Retina (tissue), 1 donor: ENCODE measurements around the gene TBCD.

Experiments used
- DNase-seq: peaks from one replicate; pipeline ENCODE4 v3.0.0-alpha.2; 2016

Gene TBCD

DNA sequence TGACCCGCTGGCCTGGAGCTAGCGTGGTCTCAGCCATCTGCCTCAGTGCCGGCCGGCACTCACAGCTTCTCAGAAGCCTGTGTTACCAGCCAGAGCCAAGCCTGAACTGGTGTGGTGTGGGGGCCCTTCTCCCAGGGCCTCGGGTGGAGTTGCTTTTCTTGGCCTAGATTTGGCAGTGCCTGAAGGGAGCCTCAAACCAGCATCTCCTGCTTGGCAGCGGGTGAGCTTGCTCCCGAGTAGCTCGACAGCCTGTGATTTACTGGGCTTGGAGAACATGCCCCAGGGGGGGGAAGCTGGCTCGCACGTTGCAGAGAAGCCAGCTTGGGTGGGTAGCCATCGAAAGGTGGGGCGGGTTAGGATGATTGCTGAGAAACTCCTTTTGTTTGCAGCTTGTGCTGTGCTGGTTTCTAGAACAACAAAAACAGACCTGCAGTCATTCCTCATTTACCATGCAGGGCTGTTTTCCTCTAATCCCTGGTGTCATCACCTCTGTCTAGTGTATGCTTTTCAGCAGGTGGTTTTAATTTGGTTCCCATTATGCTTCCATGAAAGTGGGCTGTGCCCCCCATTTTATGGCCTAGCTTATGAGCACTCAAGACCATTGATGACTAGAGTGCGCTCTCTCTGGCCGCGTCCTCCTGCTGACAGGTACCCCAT is 42.2 kb downstream of the TBCD start:
- no peak for DNase-seq

GRCh38 chr17:82794781-82795482 is 43.1 kb downstream of the TBCD start:
- DNase-seq: no peak

DNA sequence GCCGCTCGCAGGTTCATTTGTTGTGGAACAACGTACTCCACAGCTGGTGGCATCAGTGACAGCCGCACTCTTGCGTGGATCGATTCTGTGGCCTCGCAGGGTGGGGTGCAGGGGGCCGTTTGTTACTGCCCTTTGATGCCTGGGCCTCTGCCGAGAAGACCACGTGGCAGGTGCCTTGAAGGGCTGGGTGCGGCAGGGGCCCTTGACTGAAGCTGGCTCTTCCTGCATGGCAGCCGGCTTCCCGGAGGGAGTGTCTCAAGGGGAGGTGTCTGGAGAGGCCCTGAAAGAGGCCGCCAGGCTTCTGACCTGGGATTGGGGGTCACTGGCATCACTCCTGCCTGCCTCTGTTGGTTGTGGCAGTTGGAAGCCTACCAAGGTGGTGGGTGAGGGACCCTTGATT is 43.8 kb downstream of the TBCD start:
- no peak for DNase-seq

GRCh38 chr17:82797061-82797460 is 45.2 kb downstream of the TBCD start:
- DNase-seq: no peak

DNA sequence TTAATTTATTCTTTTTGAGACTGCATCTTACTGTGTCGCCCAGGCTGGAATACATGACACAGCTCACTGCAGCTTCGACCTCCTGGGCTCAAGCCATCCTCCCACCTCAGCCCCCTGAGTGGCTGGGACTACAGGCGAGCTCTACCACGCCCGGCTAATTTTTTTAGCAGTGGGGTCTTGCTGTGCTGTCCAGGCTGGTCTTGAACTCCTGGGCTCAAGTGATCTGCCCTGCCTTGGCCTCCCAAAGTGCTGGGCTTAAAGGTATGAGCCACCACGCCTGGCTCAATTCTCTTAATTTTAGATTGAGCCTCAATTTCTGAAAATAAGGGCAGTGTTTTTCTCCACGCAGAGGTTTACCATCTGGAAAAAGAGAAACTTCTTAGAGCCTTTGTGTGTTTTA is 46.9 kb downstream of the TBCD start:
- DNase-seq: no peak

DNA sequence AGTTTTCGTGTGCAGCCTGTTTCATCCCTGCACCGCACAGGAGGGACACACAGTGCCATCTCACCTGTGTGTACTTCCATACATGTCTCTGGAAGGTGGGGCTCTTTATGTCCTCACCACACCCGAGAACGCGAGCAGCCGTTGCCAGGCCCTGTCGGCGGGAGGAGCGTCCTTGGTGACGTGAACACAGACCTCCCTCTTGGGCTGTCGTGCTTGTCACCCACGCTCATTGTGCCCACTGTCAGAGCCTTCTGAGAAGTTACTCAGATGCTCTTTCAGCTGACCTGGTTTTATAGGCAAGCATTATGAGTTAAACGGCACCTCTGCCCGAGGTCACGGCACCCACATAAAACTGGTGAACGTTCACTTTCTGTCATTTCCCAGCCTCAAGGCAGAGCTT is 47.7 kb downstream of the TBCD start:
- no peak for DNase-seq

DNA sequence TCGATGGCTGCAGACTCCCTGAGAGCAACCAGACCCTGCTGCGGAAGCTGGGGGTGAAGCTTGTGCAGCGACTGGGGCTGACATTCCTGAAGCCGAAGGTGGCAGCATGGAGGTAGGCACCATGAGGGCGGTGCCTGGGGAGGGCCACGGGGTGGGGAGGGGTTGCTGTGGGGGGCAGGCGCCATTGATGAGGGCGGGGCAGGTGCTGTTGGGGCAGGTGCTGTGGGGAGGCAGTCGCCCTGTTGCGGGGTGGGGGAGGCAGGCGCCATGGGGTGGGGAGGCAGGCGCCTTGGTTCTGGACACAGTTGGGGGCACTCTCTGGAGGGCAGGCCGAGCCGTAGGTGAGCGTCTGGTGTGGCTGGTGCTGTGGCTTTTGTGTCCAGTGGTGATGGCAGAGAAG is 49.0 kb downstream of the TBCD start:
- no peak for DNase-seq

GRCh38 chr17:82801377-82801970 is 49.6 kb downstream of the TBCD start:
- DNase-seq: no peak

DNA sequence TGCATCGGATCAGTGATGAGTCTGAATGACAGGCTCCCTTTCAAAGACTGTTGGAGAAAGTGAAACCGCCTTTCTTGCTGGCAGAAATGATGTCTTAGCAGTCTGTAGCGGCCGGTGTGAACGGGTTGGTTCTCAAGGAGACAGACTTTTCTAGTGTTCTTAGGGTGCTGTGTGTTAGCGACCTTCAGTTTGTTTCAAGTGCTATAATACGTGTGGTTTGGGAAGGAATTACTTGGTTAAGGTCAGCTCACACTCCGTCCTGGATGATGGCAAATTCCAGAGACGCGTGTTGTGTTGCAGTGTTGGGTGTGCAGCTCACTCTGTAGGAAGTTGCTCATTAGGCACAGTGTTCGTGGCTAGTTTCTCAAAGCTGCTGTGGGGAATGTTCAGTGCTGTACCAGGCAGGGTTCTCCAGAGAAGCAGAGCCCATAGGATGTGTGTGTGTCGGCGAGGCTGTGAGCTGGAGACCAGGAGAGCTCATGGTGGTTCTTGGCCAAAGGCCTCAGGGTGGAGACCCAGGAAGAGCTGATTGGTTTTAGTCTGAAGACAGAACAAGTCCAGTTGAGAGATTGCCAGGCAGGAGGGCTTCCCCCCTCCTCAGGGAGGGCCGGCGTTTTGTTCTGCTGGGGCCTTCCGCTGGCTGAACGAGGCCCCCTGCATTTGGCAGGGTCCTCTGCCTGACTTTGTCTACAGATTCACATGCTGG is 50.4 kb downstream of the TBCD start:
- no peak for DNase-seq

GRCh38 chr17:82803185-82803584 is 51.3 kb downstream of the TBCD start:
- DNase-seq: no peak

DNA sequence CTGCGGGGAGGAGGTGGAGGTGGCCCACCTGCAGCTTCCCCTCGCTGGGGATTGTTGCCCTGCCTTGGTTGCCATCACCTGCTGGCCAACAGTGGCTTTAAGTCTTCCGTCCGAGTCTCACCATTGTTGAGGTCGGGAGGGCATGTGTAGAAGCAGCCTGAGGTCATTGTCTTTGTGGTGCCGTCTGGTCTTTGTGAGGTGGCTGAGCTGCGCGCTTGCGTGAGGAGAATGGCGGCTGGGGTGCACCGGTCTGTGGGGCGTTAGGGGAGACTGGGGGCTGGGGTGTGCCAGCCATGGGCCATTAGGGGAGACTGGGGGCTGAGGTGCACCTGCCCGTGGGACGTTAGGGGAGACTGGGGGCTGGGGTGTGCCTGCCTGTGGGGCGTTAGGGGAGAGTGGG is 51.7 kb downstream of the TBCD start:
- no peak for DNase-seq

GRCh38 chr17:82804442-82805191 is 52.8 kb downstream of the TBCD start:
- no peak for DNase-seq

DNA sequence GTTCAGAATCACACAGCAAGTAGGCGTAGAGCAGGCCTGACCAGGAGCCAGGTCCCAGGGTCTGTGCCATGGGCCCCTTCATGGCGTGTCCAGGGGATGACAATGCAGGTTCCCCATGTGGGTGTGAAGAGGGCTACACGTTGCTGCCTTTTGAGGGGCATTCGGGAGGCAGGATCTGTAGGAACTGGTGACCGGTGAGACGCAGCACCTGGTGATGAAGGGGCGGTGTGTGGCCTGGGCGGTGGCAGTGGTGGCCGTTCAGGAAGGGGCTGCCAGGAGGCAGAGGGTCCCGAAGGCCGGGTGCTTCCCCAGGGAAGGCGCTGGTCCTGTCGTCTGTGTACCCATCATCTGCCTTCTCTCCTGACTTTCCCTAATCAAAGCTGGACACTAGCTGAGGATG is 53.4 kb downstream of the TBCD start:
- DNase-seq: no peak

DNA sequence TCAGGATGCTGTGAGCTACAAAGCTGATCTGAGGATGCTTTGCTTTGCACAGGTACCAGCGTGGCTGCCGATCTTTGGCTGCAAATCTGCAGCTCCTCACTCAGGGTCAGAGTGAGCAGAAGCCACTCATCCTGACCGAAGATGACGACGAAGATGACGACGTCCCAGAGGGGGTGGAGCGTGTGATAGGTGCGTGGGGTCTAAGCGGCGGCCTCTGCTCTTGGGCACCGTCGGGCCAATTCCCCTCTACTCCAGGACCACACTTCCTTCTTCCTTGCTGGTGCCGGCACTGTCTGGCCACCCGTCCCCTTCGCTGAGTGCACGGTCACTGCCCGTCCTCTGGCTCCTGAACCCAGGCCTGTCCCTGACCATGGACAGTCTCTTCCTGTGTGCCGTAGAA is 54.0 kb downstream of the TBCD start:
- DNase-seq: no peak

- no peak for DNase-seq
Measured at GRCh38 chr17:82806645-82807044, 54.8 kb downstream of the TBCD start.

GRCh38 chr17:82807101-82807500 is 55.2 kb downstream of the TBCD start:
- no peak for DNase-seq

GRCh38 chr17:82807562-82807961 is 55.7 kb downstream of the TBCD start:
- no peak for DNase-seq

DNA sequence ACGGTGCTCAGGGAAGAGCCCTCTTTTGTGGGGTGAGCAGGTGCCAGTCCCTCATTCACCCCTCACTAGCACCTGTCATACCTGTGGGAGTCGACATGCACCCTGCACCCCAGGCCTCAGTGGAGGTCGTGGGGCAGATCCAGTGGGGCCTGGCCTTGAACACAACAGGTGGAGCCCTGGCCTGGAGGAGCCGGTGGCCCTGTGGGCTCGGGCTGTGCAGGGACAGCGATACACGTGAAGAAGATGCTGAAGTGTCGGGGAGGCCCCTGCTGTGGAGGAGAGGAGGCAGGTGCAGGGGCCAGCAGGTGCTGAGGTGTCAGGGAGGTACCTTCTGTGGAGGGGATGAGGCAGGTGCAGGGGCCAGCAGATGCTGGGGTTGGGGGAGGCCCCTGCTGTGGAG is 56.1 kb downstream of the TBCD start:
- no peak for DNase-seq

DNA sequence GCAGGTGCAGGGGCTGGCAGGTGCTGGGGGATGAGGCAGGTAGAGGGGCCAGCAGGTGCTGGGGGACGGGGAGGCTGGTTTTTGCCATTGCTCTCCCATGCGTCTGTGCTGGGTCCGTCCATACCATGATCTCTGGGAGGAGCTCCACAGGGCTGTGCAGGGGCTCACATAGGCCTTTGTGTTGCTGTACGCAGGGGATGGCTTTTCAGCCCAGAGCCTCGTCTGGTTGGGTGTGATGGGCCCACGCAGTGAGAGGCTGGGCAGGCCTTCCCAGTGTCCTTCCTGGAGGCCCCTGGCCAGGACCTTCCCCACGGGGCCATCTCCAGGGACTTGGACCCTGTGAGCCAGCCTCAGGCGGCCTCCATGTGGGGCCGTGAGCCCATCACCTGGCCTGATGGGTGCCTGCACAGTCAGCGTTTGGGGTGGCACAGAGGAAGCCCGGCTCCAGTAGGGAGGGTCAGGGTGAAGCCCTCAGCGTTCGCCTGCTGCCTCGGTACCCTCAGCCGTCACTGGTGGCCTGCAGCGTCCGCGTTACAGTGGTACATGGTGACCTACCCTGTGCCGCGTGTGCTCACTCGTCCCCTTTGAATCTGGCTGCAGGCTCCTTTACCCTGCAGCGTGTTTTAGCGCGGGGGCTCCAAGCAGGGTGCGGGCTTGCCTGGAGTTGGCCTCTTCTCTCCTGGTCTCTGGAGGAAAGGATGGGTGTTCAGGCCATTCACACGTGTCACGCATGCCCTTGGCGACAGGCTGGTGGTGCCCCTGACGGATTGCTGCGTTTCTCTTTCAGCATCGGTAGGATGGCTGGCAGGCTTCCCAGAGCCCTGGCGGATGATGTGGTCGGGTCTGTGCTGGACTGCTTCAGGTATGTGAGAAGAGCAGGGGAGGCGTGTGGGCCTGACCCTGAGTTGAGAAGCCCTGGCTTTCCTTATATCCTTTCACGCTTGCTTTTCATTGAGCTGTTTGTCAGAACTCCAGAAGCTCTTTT is 57.3 kb downstream of the TBCD start:
- no peak for DNase-seq

DNA sequence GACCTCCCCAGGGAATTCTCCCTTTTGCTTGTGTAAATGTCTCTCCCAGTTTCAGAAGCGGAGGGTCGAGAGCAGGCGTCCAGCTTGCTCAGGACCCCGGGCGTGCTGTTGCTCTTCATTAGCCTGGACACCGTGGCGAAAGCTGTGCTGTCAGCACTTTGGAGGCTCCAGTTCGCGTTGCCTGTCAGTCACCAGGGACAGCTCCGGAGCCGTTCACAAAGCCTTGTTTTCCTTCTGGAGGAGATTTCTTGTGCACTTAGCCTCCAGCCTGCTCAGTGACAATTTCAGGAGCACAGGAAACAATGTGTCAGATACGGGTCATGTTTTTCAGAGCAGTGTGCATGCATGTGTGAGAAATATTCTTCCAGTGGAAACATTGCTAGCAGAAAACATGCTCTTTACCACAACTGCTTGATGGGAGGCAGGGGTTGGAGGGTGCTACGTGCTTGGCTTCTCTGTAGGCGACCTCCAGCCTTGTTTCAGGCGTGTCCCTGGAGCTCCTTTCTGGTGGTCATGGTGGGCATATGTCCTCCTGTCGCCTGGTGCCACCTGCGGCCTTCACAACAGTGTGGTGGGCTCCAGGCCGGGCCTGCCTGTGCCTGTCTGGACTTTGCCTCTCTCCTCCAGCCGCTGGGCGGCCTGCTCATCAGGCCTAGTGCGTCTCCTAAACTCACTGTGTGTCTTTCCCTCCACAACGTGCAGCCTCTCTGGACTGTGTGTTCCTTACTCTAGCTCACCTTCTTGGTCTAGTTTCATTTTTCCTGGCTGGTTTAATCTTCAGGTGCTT is 59.0 kb downstream of the TBCD start:
- peak; percentile 74 for DNase-seq

- DNase-seq: no peak
Measured at GRCh38 chr17:82812058-82812457, 60.2 kb downstream of the TBCD start.
